CD4-positive, alpha-beta T cell (primary cell): ENCODE results near the gene TRPC4AP. TPM values are rescaled to one million over a fixed set of nuclear protein-coding genes. Genes with fewer than 3 reads are reported as not detected.
A peak's percentile ranks its signal among the peaks of the same experiment; 100 is the strongest.
"Not testable (repeated sequence)": the region's sequence is repeated elsewhere in the genome, so short reads cannot be mapped to it uniquely, and the experiment has no call there.

Experiments
- ATAC-seq: fragments of 200-7000 bp; cut with Tn5 transposase; one replicate; pipeline ENCODE4 v1.10.0; 2022; ENCODE audit warnings: mild to moderate bottlenecking; ENCODE audit not compliant: poor library complexity
- CTCF ChIA-PET: fragments of 350-600 bp; sonication (Branson Sonifier 250); formaldehyde crosslinking; loops from one replicate; lab custom pipeline; 2021; ENCODE audit warnings: antibody characterized with exemption, inconsistent platforms; lab: Charles Lee
- POLR2A ChIA-PET: fragments of 350-600 bp; sonication (Branson Sonifier 250); formaldehyde crosslinking; loops from one replicate; lab custom pipeline; 2021; ENCODE audit warnings: antibody characterized with exemption, inconsistent platforms; lab: Charles Lee
- DNase-seq, 14 experiments: peaks; one replicate each; pipeline ENCODE4 v3.0.0-alpha.2; 2013 to 2020; ENCODE audit warnings: mixed read lengths in 2 of 14
- H3K27ac ChIP-seq, 2 donors: one replicate each; pipeline versions ENCODE4 v1.5.1 to v1.7.0; 2013; ENCODE audit warnings: low read length in 2 of 2, low read depth in 1 of 2, mild to moderate bottlenecking in 1 of 2
- H3K27me3 ChIP-seq, 2 experiments: 1 replicate in 1 of 2; 2 replicates in 1 of 2; pipeline versions ENCODE4 v1.6.1 to v1.7.0; 2013; ENCODE audit warnings: low read length in 2 of 2, control low read depth in 1 of 2, mild to moderate bottlenecking in 1 of 2, moderate library complexity in 1 of 2; ENCODE audit not compliant: insufficient read depth in 2 of 2, control insufficient read depth in 1 of 2
- H3K36me3 ChIP-seq: one replicate; pipeline ENCODE4 v1.6.1; 2013; ENCODE audit warnings: low read length, control low read depth; ENCODE audit not compliant: insufficient read depth
- H3K4me1 ChIP-seq: one replicate; pipeline ENCODE4 v1.6.1; 2013; ENCODE audit warnings: low read length, control low read depth; ENCODE audit not compliant: insufficient read depth
- H3K4me3 ChIP-seq: one replicate; pipeline ENCODE4 v1.5.1; 2013; ENCODE audit warnings: mild to moderate bottlenecking, low read length, moderate library complexity
- H3K9me3 ChIP-seq, 2 experiments: 1 replicate in 1 of 2; 2 replicates in 1 of 2; pipeline versions ENCODE4 v1.6.1 to v1.7.0; 2013; ENCODE audit warnings: low read length in 2 of 2, mild to moderate bottlenecking in 2 of 2, control low read depth in 1 of 2, moderate library complexity in 1 of 2; ENCODE audit not compliant: control insufficient read depth in 1 of 2, insufficient read depth in 1 of 2
- H3K27ac Mint-ChIP-seq: one replicate; pipeline ENCODE4 v1.8.0; 2020; ENCODE audit warnings: mixed read lengths
- H3K27me3 Mint-ChIP-seq: one replicate; pipeline ENCODE4 v1.8.0; 2021; ENCODE audit warnings: mixed read lengths
- H3K36me3 Mint-ChIP-seq: one replicate; pipeline ENCODE4 v1.8.0; 2021; ENCODE audit warnings: low read depth, mixed read lengths
- H3K4me1 Mint-ChIP-seq: one replicate; pipeline ENCODE4 v1.8.0; 2021; ENCODE audit warnings: low read depth, mixed read lengths
- H3K4me3 Mint-ChIP-seq: one replicate; pipeline ENCODE4 v1.8.0; 2020; ENCODE audit warnings: mild to moderate bottlenecking, mixed read lengths
- H3K9me3 Mint-ChIP-seq: one replicate; pipeline ENCODE4 v1.8.0; 2020; ENCODE audit warnings: mixed read lengths
- intact Hi-C, 2 experiments: fragments of 100-400 bp; cut with DNase I in 1 of 2; cut with micrococcal nuclease in 1 of 2; formaldehyde crosslinking; loops; one replicate each; pipeline versions ENCODE4 v1.15.1 to v1.9.0; 2023 to 2025; cut with DNase I, micrococcal nuclease
- total RNA-seq, 174 experiments: library from RNA in 2 of 174; stranded (reverse) in 2 of 174; gene quantifications; one replicate each; pipeline ENCODE4 v1.2.3 and lab custom pipeline; 2021 to 2026
- TF ChIP-seq, protein P1 (sequence below): fragments of 200-600 bp; IDR thresholded peaks from one replicate; pipeline ENCODE4 v1.8.0; 2022; ENCODE audit warnings: antibody characterized with exemption, mild to moderate bottlenecking

TRPC4AP gene
- total RNA-seq, 2 experiments from 2014 or later = 56.3 to 60.6 TPM

- H3K4me1 Mint-ChIP-seq = peaks cover 60% of the 10 kb centered on the region
- H3K27me3 ChIP-seq = no peaks in the 10 kb centered on the region
- H3K27ac Mint-ChIP-seq = peak overlapping the region; percentile 53
- H3K36me3 ChIP-seq = peaks cover 11% of the 10 kb centered on the region
- intact Hi-C loops = no loop called here
- no peak overlapping the region for H3K4me3 ChIP-seq
- ATAC-seq (no peak), DNase-seq (no peak)
- H3K36me3 Mint-ChIP-seq = peaks cover 30% of the 10 kb centered on the region
- no peaks in the 10 kb centered on the region for H3K27me3 Mint-ChIP-seq
- TF ChIP-seq, protein P1, sequence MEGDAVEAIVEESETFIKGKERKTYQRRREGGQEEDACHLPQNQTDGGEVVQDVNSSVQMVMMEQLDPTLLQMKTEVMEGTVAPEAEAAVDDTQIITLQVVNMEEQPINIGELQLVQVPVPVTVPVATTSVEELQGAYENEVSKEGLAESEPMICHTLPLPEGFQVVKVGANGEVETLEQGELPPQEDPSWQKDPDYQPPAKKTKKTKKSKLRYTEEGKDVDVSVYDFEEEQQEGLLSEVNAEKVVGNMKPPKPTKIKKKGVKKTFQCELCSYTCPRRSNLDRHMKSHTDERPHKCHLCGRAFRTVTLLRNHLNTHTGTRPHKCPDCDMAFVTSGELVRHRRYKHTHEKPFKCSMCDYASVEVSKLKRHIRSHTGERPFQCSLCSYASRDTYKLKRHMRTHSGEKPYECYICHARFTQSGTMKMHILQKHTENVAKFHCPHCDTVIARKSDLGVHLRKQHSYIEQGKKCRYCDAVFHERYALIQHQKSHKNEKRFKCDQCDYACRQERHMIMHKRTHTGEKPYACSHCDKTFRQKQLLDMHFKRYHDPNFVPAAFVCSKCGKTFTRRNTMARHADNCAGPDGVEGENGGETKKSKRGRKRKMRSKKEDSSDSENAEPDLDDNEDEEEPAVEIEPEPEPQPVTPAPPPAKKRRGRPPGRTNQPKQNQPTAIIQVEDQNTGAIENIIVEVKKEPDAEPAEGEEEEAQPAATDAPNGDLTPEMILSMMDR = no peak
- no peaks in the 10 kb centered on the region for H3K9me3 Mint-ChIP-seq
- no peaks in the 10 kb centered on the region for H3K9me3 ChIP-seq
- no peak overlapping the region for H3K4me3 Mint-ChIP-seq
- CTCF ChIA-PET = interaction anchor here (1.8 kb wide), 1 partner anchor 9 kb away, joined by 5 read pairs; no protein-coding TSS in a partner anchor
- no peak overlapping the region for H3K27ac ChIP-seq
- POLR2A ChIA-PET = no interaction called here
- peaks cover 33% of the 10 kb centered on the region for H3K4me1 ChIP-seq
Observed at GRCh38 chr20:35087355-35087754, 5.3 kb downstream of the TRPC4AP start.

DNA sequence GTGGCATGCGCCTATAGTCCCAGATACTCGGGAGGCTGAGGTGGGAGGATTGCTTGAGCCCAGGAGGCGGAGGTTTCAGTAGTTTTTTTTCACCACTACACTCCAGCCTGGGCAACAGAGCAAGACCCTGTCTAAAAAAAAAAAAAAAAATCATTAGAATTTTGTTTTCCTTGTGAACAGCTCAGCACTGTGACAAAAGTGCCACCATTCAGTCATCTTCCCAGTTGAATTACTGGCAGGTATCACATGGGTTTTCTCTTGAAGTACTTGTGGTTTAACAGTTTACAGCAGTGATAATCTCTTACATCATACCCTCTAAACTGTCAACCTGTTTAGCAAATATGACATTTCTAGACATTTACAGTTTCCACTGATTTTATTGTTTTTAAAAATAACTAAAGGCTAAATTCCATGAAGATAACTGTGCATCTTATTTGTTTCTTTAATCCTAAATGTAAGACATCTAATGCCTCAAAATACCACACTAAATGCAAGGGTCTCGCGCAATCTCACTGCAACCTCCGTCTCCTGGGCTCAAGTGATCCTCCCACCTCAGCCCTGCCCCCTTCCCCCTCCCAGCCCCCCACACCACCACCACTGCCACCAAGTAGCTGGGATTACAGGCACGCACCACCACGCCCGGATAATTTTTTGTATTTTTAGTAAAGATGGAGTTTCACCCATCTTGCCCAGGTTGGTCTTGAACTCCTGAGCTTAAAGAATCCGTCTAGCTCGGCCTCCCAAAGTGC, 7.0 kb downstream of the TRPC4AP start:
- H3K27me3 Mint-ChIP-seq = no peaks in the 10 kb centered on the region
- no peaks in the 10 kb centered on the region for H3K27me3 ChIP-seq
- intact Hi-C loops = no loop called here
- H3K9me3 Mint-ChIP-seq = no peaks in the 10 kb centered on the region
- H3K36me3 ChIP-seq = peaks cover 11% of the 10 kb centered on the region
- peaks cover 30% of the 10 kb centered on the region for H3K36me3 Mint-ChIP-seq
- no peak overlapping the region for H3K27ac ChIP-seq
- H3K4me3 Mint-ChIP-seq = no peak overlapping the region
- ChIA-PET POLR2A (no interaction called here), CTCF (interaction anchor here (2.9 kb wide), 1 partner anchor 10 kb away, joined by 19 read pairs; no protein-coding TSS in a partner anchor)
- H3K27ac Mint-ChIP-seq = peak overlapping the region; percentile 35
- DNase-seq (peak in 3 of 14 experiments; percentile 29 to 57 (median 30)), ATAC-seq (peak; percentile 88)
- H3K4me3 ChIP-seq = no peak overlapping the region
- TF ChIP-seq, protein P1 = no peak
- H3K9me3 ChIP-seq = no peaks in the 10 kb centered on the region
- peaks cover 62% of the 10 kb centered on the region for H3K4me1 Mint-ChIP-seq
- H3K4me1 ChIP-seq = peaks cover 20% of the 10 kb centered on the region

DNA sequence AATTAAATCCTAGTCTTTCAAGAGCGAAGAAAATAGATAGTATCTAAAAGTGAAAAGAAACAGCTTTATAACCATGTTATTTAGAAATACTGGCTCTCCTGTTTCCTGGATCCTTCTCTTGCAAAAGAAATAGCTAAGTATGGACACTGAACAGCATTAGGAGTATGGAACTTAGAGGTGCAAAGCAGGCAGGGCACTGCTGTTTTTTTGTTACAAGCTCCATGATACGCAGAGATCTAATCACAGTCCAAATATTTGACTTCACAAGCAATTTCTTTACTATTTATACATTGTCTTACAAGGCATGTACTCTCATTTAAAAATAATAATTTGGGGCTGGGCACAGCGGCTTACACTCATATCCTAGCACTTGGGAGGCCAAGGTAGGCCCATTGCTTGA, 7.6 kb downstream of the TRPC4AP start:
- DNase-seq (no peak), ATAC-seq (no peak)
- Mint-ChIP-seq H3K4me1 (peaks cover 65% of the 10 kb centered on the region), H3K27me3 (no peaks in the 10 kb centered on the region), H3K36me3 (peaks cover 30% of the 10 kb centered on the region), H3K9me3 (no peaks in the 10 kb centered on the region), H3K27ac (no peak overlapping the region), H3K4me3 (no peak overlapping the region)
- intact Hi-C loops = no loop called here
- CTCF ChIA-PET = interaction anchor here (2.9 kb wide), 1 partner anchor 11 kb away, joined by 19 read pairs; no protein-coding TSS in a partner anchor
- Histone ChIP-seq H3K4me3 (no peak overlapping the region), H3K27ac (no peak overlapping the region), H3K9me3 (no peaks in the 10 kb centered on the region), H3K36me3 (peaks cover 11% of the 10 kb centered on the region), H3K4me1 (peaks cover 19% of the 10 kb centered on the region), H3K27me3 (no peaks in the 10 kb centered on the region)
- TF ChIP-seq, protein P1 = no peak
- POLR2A ChIA-PET = no interaction called here

DNA sequence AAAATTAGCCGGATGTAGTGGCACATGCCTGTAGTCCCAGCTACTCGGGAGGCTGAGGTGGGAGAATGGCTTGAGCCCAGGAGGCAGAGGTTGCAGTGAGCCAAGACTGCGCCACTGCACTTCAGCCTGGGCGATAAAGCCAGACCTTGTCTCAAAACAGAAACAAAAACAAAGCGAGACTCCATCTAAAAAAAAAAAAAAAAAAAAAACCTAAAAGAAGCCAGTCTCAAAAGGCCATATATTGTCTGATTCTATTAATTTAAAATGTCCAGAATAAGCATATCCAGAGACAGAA, 12.3 kb downstream of the TRPC4AP start:
- H3K9me3 Mint-ChIP-seq, H3K27ac Mint-ChIP-seq, ATAC-seq, H3K27me3 ChIP-seq, intact Hi-C loops, H3K4me3 ChIP-seq, H3K27me3 Mint-ChIP-seq, H3K9me3 ChIP-seq, H3K4me3 Mint-ChIP-seq, H3K27ac ChIP-seq: not testable (repeated sequence)
- Mint-ChIP-seq H3K4me1 (peaks cover 51% of the 10 kb centered on the region), H3K36me3 (peaks cover 44% of the 10 kb centered on the region)
- CTCF ChIA-PET = interaction anchor here (1.3 kb wide), 1 partner anchor 12 kb away, joined by 3 read pairs; no protein-coding TSS in a partner anchor
- peaks cover 19% of the 10 kb centered on the region for H3K36me3 ChIP-seq
- peaks cover 13% of the 10 kb centered on the region for H3K4me1 ChIP-seq
- POLR2A ChIA-PET = interaction anchor here (0.6 to 0.7 kb wide), 2 partner anchors 268 to 1528 kb away, joined by 3 to 4 read pairs; no protein-coding TSS in a partner anchor
- DNase-seq = peak in 1 of 14 experiments; percentile 23
